DOHH2 (cell line): ENCODE data around the gene DDIAS.

Source experiments
- H3F3A ChIP-seq: fragments of 200-600 bp; sonication (generic), shearing (Covaris generic); 2 replicates; pipeline ENCODE4 v1.6.0; 2016; ENCODE audit warnings: antibody characterized with exemption, mild to moderate bottlenecking; ENCODE audit not compliant: control insufficient read depth, insufficient read depth
- H3K27ac ChIP-seq: fragments of 200-600 bp; sonication (generic); 2 replicates; pipeline ENCODE4 v1.5.1; 2014; ENCODE audit warnings: low read depth, mild to moderate bottlenecking, low read length, moderate library complexity
- H3K27me3 ChIP-seq: fragments of 200-600 bp; sonication (generic); 2 replicates; pipeline ENCODE4 v1.6.1; 2014; ENCODE audit warnings: mild to moderate bottlenecking, low read length, mixed read lengths; ENCODE audit not compliant: control insufficient read depth
- H3K36me3 ChIP-seq: fragments of 200-600 bp; sonication (generic); 2 replicates; pipeline ENCODE4 v1.6.1; 2014; ENCODE audit warnings: mild to moderate bottlenecking, low read length, moderate library complexity, mixed read lengths; ENCODE audit not compliant: control insufficient read depth
- H3K4me1 ChIP-seq: fragments of 200-600 bp; sonication (generic); 2 replicates; pipeline ENCODE4 v1.6.1; 2014; ENCODE audit warnings: mild to moderate bottlenecking, low read length, mixed read lengths; ENCODE audit not compliant: control insufficient read depth
- H3K4me2 ChIP-seq: fragments of 200-600 bp; sonication (generic); 2 replicates; pipeline ENCODE4 v1.6.0; 2014; ENCODE audit warnings: mild to moderate bottlenecking, low read length, moderate library complexity
- H3K4me3 ChIP-seq: fragments of 200-600 bp; sonication (generic); 2 replicates; pipeline ENCODE4 v1.5.1; 2014; ENCODE audit warnings: mild to moderate bottlenecking, low read length, mixed read lengths
- H3K79me2 ChIP-seq: fragments of 200-600 bp; sonication (generic); 2 replicates; pipeline ENCODE4 v1.6.1; 2014; ENCODE audit warnings: mild to moderate bottlenecking, low read length, mixed read lengths; ENCODE audit not compliant: control insufficient read depth
- H3K9me2 ChIP-seq: fragments of 200-600 bp; sonication (generic); replicated peaks from 2 replicates; pipeline ENCODE4 v1.6.1; 2014; ENCODE audit warnings: mild to moderate bottlenecking, low read length, mixed read lengths; ENCODE audit not compliant: control insufficient read depth
- H3K9me3 ChIP-seq: fragments of 200-600 bp; sonication (generic); 2 replicates; pipeline ENCODE4 v1.6.1; 2014; ENCODE audit warnings: antibody characterized with exemption, low read length, mixed read lengths; ENCODE audit not compliant: control insufficient read depth, insufficient read depth
- H4K20me1 ChIP-seq: fragments of 200-600 bp; sonication (generic); 2 replicates; pipeline ENCODE4 v1.6.0; 2014; ENCODE audit warnings: low read depth, mild to moderate bottlenecking, antibody characterized with exemption, low read length, moderate library complexity; ENCODE audit not compliant: control insufficient read depth, insufficient read depth
- EZH2phosphoT487 ChIP-seq: fragments of 200-600 bp; sonication (generic); IDR thresholded peaks from 2 replicates; pipeline ENCODE4 v1.6.1; 2017; ENCODE audit warnings: borderline replicate concordance, mild to moderate bottlenecking, antibody characterized with exemption, low read length, moderate library complexity, mixed read lengths
- TF ChIP-seq, protein P1 (sequence below): fragments of 200-600 bp; sonication (generic); IDR thresholded peaks from one replicate; pipeline ENCODE4 v1.5.1; 2014; ENCODE audit warnings: antibody characterized with exemption, mild to moderate bottlenecking, low read depth, low read length; ENCODE audit not compliant: poor library complexity, severe bottlenecking

Gene DDIAS

DNA sequence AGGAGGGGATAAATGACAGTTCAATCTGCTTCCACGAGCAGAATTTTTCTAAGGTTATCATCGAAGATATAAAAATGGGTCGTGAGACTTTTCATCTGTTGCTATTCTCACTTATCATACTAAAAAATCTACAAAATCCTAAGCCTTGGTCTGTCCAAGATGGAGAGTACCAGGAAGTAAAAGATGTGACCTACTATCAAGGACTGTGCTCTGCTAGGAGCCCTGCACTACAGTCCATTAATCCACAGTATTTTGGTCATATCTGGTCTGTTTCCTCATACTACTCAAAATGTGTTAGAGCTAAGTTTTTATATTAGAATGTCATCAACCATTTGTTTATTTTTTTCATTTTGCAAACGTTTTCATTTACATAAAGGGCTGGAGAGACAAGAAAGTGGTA lies 79.4 kb downstream of the DDIAS start:
- peaks cover 79% of the 10 kb centered on the region for H3K36me3 ChIP-seq
- H3F3A ChIP-seq: no peaks in the 10 kb centered on the region; the same call in 1 of the 2 replicates
- H3K4me3 ChIP-seq: no peak overlapping the region
- no peaks in the 10 kb centered on the region for H3K9me2 ChIP-seq
- peaks cover 6% of the 10 kb centered on the region for H3K79me2 ChIP-seq
- no peaks in the 10 kb centered on the region for H3K9me3 ChIP-seq
- no peak overlapping the region for H3K27ac ChIP-seq
- H3K4me1 ChIP-seq: peaks cover 46% of the 10 kb centered on the region
- H3K4me2 ChIP-seq: no peak overlapping the region
- no peaks in the 10 kb centered on the region for H3K27me3 ChIP-seq
- TF ChIP-seq, protein P1, sequence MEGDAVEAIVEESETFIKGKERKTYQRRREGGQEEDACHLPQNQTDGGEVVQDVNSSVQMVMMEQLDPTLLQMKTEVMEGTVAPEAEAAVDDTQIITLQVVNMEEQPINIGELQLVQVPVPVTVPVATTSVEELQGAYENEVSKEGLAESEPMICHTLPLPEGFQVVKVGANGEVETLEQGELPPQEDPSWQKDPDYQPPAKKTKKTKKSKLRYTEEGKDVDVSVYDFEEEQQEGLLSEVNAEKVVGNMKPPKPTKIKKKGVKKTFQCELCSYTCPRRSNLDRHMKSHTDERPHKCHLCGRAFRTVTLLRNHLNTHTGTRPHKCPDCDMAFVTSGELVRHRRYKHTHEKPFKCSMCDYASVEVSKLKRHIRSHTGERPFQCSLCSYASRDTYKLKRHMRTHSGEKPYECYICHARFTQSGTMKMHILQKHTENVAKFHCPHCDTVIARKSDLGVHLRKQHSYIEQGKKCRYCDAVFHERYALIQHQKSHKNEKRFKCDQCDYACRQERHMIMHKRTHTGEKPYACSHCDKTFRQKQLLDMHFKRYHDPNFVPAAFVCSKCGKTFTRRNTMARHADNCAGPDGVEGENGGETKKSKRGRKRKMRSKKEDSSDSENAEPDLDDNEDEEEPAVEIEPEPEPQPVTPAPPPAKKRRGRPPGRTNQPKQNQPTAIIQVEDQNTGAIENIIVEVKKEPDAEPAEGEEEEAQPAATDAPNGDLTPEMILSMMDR: no peak
- TF ChIP-seq EZH2phosphoT487: no peak
- H4K20me1 ChIP-seq: no peaks in the 10 kb centered on the region

DNA sequence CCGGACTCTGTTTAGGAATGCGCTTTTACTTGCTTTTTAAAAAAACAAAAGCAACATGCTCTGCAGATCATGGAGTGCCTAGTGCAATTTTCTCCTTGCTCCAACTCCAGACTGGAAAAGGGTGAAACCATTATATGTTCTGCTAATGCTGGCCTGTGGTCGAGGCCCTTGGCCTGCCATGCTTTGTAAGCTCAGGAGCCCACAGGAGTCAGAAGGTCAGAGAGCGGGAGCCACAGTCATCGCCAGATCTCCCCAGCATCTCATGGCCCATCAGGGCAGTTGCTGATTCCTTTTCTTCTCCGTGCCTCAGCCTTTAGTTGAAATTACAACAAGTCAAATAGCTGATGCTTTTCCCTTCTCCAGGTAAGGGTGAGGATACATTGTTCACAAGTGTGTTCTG lies 80.3 kb downstream of the DDIAS start:
- peaks cover 6% of the 10 kb centered on the region for H3K79me2 ChIP-seq
- peaks cover under 1% of the 10 kb centered on the region; the same call in 1 of the 2 replicates for H3F3A ChIP-seq
- peaks cover 88% of the 10 kb centered on the region for H3K36me3 ChIP-seq
- peaks cover 37% of the 10 kb centered on the region for H3K4me1 ChIP-seq
- no peaks in the 10 kb centered on the region for H3K9me2 ChIP-seq
- H3K9me3 ChIP-seq: no peaks in the 10 kb centered on the region
- H3K4me3 ChIP-seq: no peak overlapping the region
- TF ChIP-seq, protein P1: no peak
- no peak for TF ChIP-seq EZH2phosphoT487
- H3K27ac ChIP-seq: no peak overlapping the region
- H3K4me2 ChIP-seq: no peak overlapping the region
- no peaks in the 10 kb centered on the region for H4K20me1 ChIP-seq
- no peaks in the 10 kb centered on the region for H3K27me3 ChIP-seq
